ENCODE data around the gene METTL2B.
"Not testable (repeated sequence)": the region's sequence is repeated elsewhere in the genome, so short reads cannot be mapped to it uniquely, and the experiment has no call there.

- not testable (repeated sequence) for TF ChIP-seq CTCF (IDR thresholded peaks at IDR 0.05; ENCODE audit: extremely low read depth in 1 of 2, insufficient read depth in 1 of 2, low read depth in 1 of 2, low read length in 2 of 2); EZH2 (IDR thresholded peaks at IDR 0.05; ENCODE audit: borderline replicate concordance, low read depth, low read length, severe bottlenecking); POLR2A (IDR thresholded peaks at IDR 0.05; ENCODE audit: low read depth, low read length); JUN (IDR thresholded peaks at IDR 0.05; ENCODE audit: borderline replicate concordance, insufficient read depth, insufficient read length, low read depth); POLR2AphosphoS5 (IDR thresholded peaks at IDR 0.05; ENCODE audit: insufficient read depth, low read depth, low read length); MAX (IDR thresholded peaks at IDR 0.05; ENCODE audit: insufficient read depth, insufficient read length); FOS (IDR thresholded peaks at IDR 0.05; ENCODE audit: borderline replicate concordance, insufficient read depth, low read length)
Measured at GRCh38 chr7:128529191-128529590, 52.6 kb downstream of the METTL2B start.
